ENCODE results near the gene KIF7. TPM values are rescaled to one million over a fixed set of nuclear protein-coding genes. Genes with fewer than 3 reads are reported as not detected.

The KIF7 gene
- total RNA-seq, 2 donors from 2014 or later = 2.9 to 7.6 TPM

DNA sequence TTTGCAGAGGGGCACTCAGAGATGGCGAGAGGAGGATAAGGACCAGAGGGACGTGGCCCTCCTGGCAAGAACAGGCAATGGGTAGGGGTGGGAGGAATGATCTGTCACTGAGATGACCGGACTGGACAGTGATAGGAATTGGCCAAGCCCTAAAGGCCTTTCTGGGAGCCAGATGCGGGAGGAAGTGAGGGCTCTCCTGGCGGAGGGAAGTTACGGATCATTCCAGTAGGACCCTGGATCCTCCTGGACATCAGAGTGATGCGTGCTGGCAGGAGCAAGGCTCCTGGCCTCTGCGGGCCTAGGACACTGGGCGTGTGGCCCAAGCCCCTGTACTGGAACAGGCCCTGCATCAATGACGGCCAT is 23.4 kb downstream of the KIF7 start:
- Histone ChIP-seq H3K4me1 (no peaks in the 10 kb centered on the region), H3K36me3 (peaks cover 49% of the 10 kb centered on the region), H3K9me3 (no peaks in the 10 kb centered on the region), H3K27ac (no peak overlapping the region), H3K27me3 (no peaks in the 10 kb centered on the region), H3K4me3 (no peak overlapping the region)
- TF ChIP-seq, protein P1, sequence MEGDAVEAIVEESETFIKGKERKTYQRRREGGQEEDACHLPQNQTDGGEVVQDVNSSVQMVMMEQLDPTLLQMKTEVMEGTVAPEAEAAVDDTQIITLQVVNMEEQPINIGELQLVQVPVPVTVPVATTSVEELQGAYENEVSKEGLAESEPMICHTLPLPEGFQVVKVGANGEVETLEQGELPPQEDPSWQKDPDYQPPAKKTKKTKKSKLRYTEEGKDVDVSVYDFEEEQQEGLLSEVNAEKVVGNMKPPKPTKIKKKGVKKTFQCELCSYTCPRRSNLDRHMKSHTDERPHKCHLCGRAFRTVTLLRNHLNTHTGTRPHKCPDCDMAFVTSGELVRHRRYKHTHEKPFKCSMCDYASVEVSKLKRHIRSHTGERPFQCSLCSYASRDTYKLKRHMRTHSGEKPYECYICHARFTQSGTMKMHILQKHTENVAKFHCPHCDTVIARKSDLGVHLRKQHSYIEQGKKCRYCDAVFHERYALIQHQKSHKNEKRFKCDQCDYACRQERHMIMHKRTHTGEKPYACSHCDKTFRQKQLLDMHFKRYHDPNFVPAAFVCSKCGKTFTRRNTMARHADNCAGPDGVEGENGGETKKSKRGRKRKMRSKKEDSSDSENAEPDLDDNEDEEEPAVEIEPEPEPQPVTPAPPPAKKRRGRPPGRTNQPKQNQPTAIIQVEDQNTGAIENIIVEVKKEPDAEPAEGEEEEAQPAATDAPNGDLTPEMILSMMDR (IDR thresholded peaks at IDR 0.05) = no peak
- DNase-seq (ENCODE audit: low spot score) = peak; percentile 43

DNA sequence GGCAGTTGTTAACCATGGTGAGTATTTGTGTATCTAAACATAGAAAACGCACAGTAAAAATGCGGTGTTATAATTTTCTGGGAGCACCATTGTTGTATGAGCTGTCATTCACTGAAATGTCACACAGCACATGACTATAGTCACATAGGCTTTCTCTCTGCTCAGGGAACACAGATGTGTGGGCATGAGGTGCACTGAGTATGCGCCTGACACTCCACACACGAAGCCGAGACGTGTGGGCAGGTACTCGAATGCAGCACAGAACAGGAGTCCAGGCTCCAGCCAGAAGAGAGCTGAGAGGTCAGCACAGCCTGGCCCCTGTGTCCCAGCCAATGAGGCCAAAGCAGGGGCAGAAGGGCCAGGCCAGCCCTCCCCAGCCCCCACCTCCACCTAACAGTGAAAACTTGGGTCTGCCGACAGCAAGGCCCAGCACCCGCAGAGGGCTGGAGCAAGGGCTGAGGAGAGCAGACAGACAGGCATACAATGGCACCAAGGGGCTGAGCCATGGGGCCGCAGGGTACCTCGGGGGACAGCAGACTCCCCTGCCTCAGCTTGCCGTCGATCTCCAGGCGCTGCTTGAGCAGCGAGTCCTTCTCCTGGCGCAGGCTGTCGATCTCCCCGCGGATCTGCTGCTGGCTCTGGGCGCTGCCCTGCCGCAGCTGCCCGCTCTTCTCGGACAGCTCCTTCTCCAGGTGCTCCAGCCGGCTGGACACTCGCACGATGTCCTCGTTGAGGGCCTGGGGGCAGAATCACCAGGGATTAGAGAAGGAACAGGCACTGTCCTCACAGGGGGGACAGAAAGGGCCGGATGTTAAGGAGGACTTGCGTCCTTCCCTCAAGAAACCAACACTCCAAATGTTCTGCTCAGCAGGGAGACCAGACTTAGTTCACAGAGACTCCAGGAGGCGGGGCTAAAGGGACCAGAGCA is 24.0 kb downstream of the KIF7 start:
- peak; percentile 46 for DNase-seq (ENCODE audit: low spot score)
- H3K4me3 ChIP-seq = no peak overlapping the region
- no peaks in the 10 kb centered on the region for H3K4me1 ChIP-seq
- no peak overlapping the region for H3K27ac ChIP-seq
- H3K36me3 ChIP-seq = peaks cover 49% of the 10 kb centered on the region
- H3K9me3 ChIP-seq = no peaks in the 10 kb centered on the region
- TF ChIP-seq, protein P1 (IDR thresholded peaks at IDR 0.05) = no peak
- no peaks in the 10 kb centered on the region for H3K27me3 ChIP-seq

DNA sequence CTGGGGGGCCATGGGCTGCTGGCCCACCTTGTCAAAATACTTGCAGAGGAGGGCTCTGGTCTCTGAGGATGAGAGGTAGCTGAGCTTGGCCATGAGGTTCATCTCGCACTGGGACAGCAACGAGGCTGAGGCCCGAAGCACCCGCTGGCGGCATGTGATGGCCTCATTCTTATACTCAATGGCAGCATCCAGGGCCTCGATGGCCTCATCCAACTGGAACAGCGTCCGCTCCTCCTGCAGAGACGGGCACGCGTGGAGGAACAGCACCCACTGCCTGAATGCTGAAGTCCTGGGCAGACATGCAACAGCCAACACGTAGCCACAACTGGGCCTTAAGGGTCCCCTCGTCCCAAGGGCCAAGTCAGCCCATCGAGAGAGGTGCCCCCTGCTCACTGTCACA is 25.0 kb downstream of the KIF7 start:
- no peak for DNase-seq (ENCODE audit: low spot score)
- Histone ChIP-seq H3K36me3 (peaks cover 49% of the 10 kb centered on the region), H3K27me3 (no peaks in the 10 kb centered on the region), H3K9me3 (no peaks in the 10 kb centered on the region), H3K27ac (no peak overlapping the region), H3K4me1 (no peaks in the 10 kb centered on the region), H3K4me3 (no peak overlapping the region)
- TF ChIP-seq, protein P1 (IDR thresholded peaks at IDR 0.05) = no peak

DNA sequence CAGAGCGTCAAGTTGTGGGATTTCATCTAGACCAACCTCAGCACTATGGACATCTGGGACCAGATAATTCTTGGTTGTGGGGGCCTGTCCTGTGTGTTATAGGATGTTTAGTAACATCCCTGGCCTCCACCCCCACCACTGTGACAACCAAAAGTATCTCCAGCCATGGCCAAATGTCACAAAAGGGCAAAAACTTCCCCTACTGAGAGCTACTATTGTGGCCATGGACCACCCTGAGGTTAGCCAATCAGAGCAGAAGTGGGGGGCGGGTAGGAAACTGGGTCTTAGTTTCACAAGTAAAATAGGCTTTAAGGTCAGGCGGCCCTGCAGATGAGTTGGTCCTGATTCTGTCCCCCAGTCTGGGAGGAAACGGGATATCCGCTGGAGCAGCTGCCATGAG is 25.4 kb downstream of the KIF7 start:
- Histone ChIP-seq H3K4me3 (no peak overlapping the region), H3K36me3 (peaks cover 49% of the 10 kb centered on the region), H3K9me3 (no peaks in the 10 kb centered on the region), H3K27ac (no peak overlapping the region), H3K27me3 (no peaks in the 10 kb centered on the region), H3K4me1 (no peaks in the 10 kb centered on the region)
- TF ChIP-seq, protein P1 (IDR thresholded peaks at IDR 0.05) = no peak
- no peak for DNase-seq (ENCODE audit: low spot score)

DNA sequence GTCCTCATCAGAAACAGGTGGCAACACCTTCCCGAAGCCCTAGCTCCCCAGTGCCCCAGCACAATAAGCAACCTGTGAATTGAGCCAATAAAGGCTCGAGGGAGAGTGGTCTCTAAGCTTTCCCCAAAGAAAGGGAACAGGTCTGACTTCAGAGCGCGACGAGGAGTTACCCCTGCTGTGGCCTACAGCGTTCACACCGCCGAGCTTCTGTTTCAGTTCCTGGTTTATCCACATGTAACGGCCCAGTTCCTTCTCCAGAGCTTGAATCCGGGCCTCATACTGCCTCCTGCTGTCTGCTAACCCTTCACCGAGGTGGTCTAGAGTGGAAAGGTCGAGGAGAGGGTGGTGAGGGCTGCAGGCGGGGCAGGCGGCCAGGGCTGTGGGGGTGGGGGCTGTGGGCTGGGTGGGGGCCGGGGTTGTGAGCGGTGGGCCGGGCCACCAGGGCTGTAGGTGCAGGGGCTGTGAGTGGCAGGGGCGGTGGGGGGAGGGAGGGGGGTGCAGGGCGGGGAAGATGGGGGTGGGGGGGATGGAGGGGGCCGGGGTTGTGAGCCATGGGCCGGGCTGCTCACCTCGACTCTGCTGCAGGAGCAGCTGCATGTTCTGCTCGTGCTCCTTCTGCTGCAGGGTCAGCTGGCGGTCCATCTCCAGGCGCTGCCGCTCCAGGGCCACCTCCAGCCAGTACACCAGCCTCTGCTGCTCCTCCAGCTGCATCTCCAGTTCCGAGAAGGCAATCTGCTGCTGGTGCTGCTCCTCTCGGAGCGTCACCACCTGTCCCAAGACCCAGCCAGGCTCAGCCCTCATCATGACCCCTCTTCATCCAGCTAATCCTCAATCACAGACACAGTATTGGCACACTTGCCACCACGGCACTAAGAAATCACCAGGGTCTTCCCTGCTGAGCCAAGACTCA is 26.2 kb downstream of the KIF7 start:
- H3K36me3 ChIP-seq = peaks cover 49% of the 10 kb centered on the region
- no peak overlapping the region for H3K4me3 ChIP-seq
- no peaks in the 10 kb centered on the region for H3K9me3 ChIP-seq
- no peaks in the 10 kb centered on the region for H3K27me3 ChIP-seq
- TF ChIP-seq, protein P1 (IDR thresholded peaks at IDR 0.05) = no peak
- DNase-seq (ENCODE audit: low spot score) = no peak
- H3K27ac ChIP-seq = no peak overlapping the region
- no peaks in the 10 kb centered on the region for H3K4me1 ChIP-seq

All from right atrium auricular region (tissue), 2 donors.